ENCODE measurements around the gene MTPN. TPM values are rescaled to one million over a fixed set of nuclear protein-coding genes. Genes with fewer than 3 reads are reported as not detected.

MTPN gene
- polyA plus RNA-seq, 1 experiment, result 99.4 TPM

- Histone ChIP-seq H3K27me3 (ENCODE audit: control insufficient read depth, insufficient read depth, low read length) (no peaks in the 10 kb centered on the region), H3K4me3 (ENCODE audit: low read depth, low read length) (no peak overlapping the region), H3K36me3 (ENCODE audit: control insufficient read depth, insufficient read depth, low read length) (peaks cover 2% of the 10 kb centered on the region; the same call in 1 of the 2 replicates)
- CTCF ChIA-PET, result interaction anchor here (1.2 kb wide), 1 partner anchor 13 kb away, joined by 3 read pairs; no protein-coding TSS in a partner anchor
- POLR2A ChIA-PET, result no interaction called here
- TF ChIP-seq CTCF (IDR thresholded peaks at IDR 0.05; ENCODE audit: insufficient read depth, low read depth, low read length), result no peak
- DNase-seq (ENCODE audit: low read depth), result no peak
Observed at GRCh38 chr7:135964791-135965190, 12.4 kb downstream of the MTPN start.

GRCh38 chr7:135964274-135964673, 12.9 kb downstream of the MTPN start:
- no peak overlapping the region for H3K4me3 ChIP-seq (ENCODE audit: low read depth, low read length)
- ChIA-PET CTCF (interaction anchor here (0.6 to 1.2 kb wide), 2 partner anchors 13 to 291 kb away, joined by 3 read pairs; no protein-coding TSS in a partner anchor), POLR2A (no interaction called here)
- no peak for TF ChIP-seq CTCF (IDR thresholded peaks at IDR 0.05; ENCODE audit: insufficient read depth, low read depth, low read length)
- no peak for DNase-seq (ENCODE audit: low read depth)
- H3K27me3 ChIP-seq (ENCODE audit: control insufficient read depth, insufficient read depth, low read length), result no peaks in the 10 kb centered on the region
- peaks cover 2% of the 10 kb centered on the region; the same call in 1 of the 2 replicates for H3K36me3 ChIP-seq (ENCODE audit: control insufficient read depth, insufficient read depth, low read length)

- no peak for DNase-seq (ENCODE audit: low read depth)
- Histone ChIP-seq H3K4me3 (ENCODE audit: low read depth, low read length) (no peak overlapping the region), H3K27me3 (ENCODE audit: control insufficient read depth, insufficient read depth, low read length) (no peaks in the 10 kb centered on the region), H3K36me3 (ENCODE audit: control insufficient read depth, insufficient read depth, low read length) (peaks cover 2% of the 10 kb centered on the region; the same call in 1 of the 2 replicates)
- TF ChIP-seq CTCF (IDR thresholded peaks at IDR 0.05; ENCODE audit: insufficient read depth, low read depth, low read length), result no peak
- POLR2A ChIA-PET, result no interaction called here
- CTCF ChIA-PET, result no interaction called here
Observed at GRCh38 chr7:135962802-135963201, 14.4 kb downstream of the MTPN start.

- no peaks in the 10 kb centered on the region for H3K27me3 ChIP-seq (ENCODE audit: control insufficient read depth, insufficient read depth, low read length)
- POLR2A ChIA-PET, result no interaction called here
- H3K4me3 ChIP-seq (ENCODE audit: low read depth, low read length), result no peak overlapping the region
- CTCF ChIA-PET, result interaction anchor here (0.6 to 1.1 kb wide), 2 partner anchors 160 to 680 kb away, joined by 3 to 5 read pairs; no protein-coding TSS in a partner anchor
- TF ChIP-seq CTCF (IDR thresholded peaks at IDR 0.05; ENCODE audit: insufficient read depth, low read depth, low read length), result no peak
- no peaks in the 10 kb centered on the region for H3K36me3 ChIP-seq (ENCODE audit: control insufficient read depth, insufficient read depth, low read length)
- DNase-seq (ENCODE audit: low read depth), result no peak
Observed at GRCh38 chr7:135960709-135961451, 16.3 kb downstream of the MTPN start.

- Histone ChIP-seq H3K27me3 (ENCODE audit: control insufficient read depth, insufficient read depth, low read length) (no peaks in the 10 kb centered on the region), H3K36me3 (ENCODE audit: control insufficient read depth, insufficient read depth, low read length) (no peaks in the 10 kb centered on the region), H3K4me3 (ENCODE audit: low read depth, low read length) (no peak overlapping the region)
- ChIA-PET POLR2A (no interaction called here), CTCF (interaction anchor here (1.1 kb wide), 1 partner anchor 679 kb away, joined by 3 read pairs; no protein-coding TSS in a partner anchor)
- no peak for DNase-seq (ENCODE audit: low read depth)
- TF ChIP-seq CTCF (IDR thresholded peaks at IDR 0.05; ENCODE audit: insufficient read depth, low read depth, low read length), result no peak
Observed at GRCh38 chr7:135959646-135960363, 17.4 kb downstream of the MTPN start.

Data from BJ (cell line).